Measurements from ENCODE around the gene KIF6.

The KIF6 gene

GRCh38 chr6:39760226-39760952 is 35.2 kb upstream of the KIF6 start:
- no peak for TF ChIP-seq CTCF (IDR thresholded peaks at IDR 0.05; ENCODE audit: low read depth, low read length)
- no peak overlapping the region for H3K4me3 ChIP-seq (ENCODE audit: low read depth, low read length)

GRCh38 chr6:39758905-39759605 is 33.8 kb upstream of the KIF6 start:
- no peak for TF ChIP-seq CTCF (IDR thresholded peaks at IDR 0.05; ENCODE audit: low read depth, low read length)

GRCh38 chr6:39756582-39756981 is 31.4 kb upstream of the KIF6 start:
- TF ChIP-seq CTCF (IDR thresholded peaks at IDR 0.05; ENCODE audit: low read depth, low read length) = no peak
- H3K4me3 ChIP-seq (ENCODE audit: low read depth, low read length) = no peak overlapping the region

More at GRCh38 chr6:39758905-39759605, 33.8 kb upstream of the KIF6 start:
- H3K4me3 ChIP-seq (ENCODE audit: low read depth, low read length) = no peak overlapping the region

GRCh38 chr6:39755231-39755630 is 30.0 kb upstream of the KIF6 start:
- TF ChIP-seq CTCF (IDR thresholded peaks at IDR 0.05; ENCODE audit: low read depth, low read length) = no peak
- H3K4me3 ChIP-seq (ENCODE audit: low read depth, low read length) = no peak overlapping the region

GRCh38 chr6:39754514-39755115 is 29.4 kb upstream of the KIF6 start:
- H3K4me3 ChIP-seq (ENCODE audit: low read depth, low read length) = no peak overlapping the region
- TF ChIP-seq CTCF (IDR thresholded peaks at IDR 0.05; ENCODE audit: low read depth, low read length) = no peak

- H3K4me3 ChIP-seq (ENCODE audit: low read depth, low read length) = no peak overlapping the region
- TF ChIP-seq CTCF (IDR thresholded peaks at IDR 0.05; ENCODE audit: low read depth, low read length) = no peak
These were observed 28.5 kb upstream of the KIF6 start for GRCh38 chr6:39753725-39754045.

Measured in WI38 (cell line).